Liver (tissue), 9 donors: ENCODE results near the gene GLIPR1L2. TPM values are rescaled to one million over a fixed set of nuclear protein-coding genes. Genes with fewer than 3 reads are reported as not detected.

Experiments
- DNase-seq: peaks from one replicate; pipeline ENCODE4 v3.0.0-alpha.2; 2017; ENCODE audit warnings: low spot score
- H3K27ac ChIP-seq, 2 donors: one replicate each; pipeline ENCODE4 v1.7.0; 2013; ENCODE audit warnings: inconsistent platforms in 2 of 2, low read length in 2 of 2, control low read depth in 1 of 2, low read depth in 1 of 2, mild to moderate bottlenecking in 1 of 2
- H3K27me3 ChIP-seq, 4 donors: one replicate each; pipeline versions ENCODE4 v1.6.1 to v1.7.0; 2013; ENCODE audit warnings: low read length in 3 of 4, inconsistent platforms in 1 of 4, mild to moderate bottlenecking in 1 of 4, moderate library complexity in 1 of 4; ENCODE audit not compliant: control insufficient read depth in 4 of 4, insufficient read depth in 4 of 4
- H3K36me3 ChIP-seq, 4 donors: one replicate each; pipeline versions ENCODE4 v1.6.1 to v1.7.0; 2013; ENCODE audit warnings: low read length in 3 of 4, mild to moderate bottlenecking in 3 of 4, low read depth in 1 of 4, moderate library complexity in 1 of 4; ENCODE audit not compliant: control insufficient read depth in 4 of 4, insufficient read depth in 3 of 4
- H3K4me1 ChIP-seq, 4 donors: one replicate each; pipeline versions ENCODE4 v1.6.1 to v1.7.0; 2013; ENCODE audit warnings: low read length in 3 of 4, mild to moderate bottlenecking in 3 of 4, moderate library complexity in 1 of 4; ENCODE audit not compliant: control insufficient read depth in 4 of 4, insufficient read depth in 4 of 4
- H3K4me3 ChIP-seq, 3 donors: one replicate each; pipeline versions ENCODE4 v1.6.1 to v1.7.0; 2013; ENCODE audit warnings: low read length in 3 of 3, control low read depth in 1 of 3, low read depth in 1 of 3, mild to moderate bottlenecking in 1 of 3
- H3K9ac ChIP-seq, 2 donors: one replicate each; pipeline ENCODE4 v1.7.0; 2013; ENCODE audit warnings: low read length in 2 of 2, mild to moderate bottlenecking in 2 of 2, moderate library complexity in 2 of 2, control low read depth in 1 of 2, low read depth in 1 of 2
- H3K9me3 ChIP-seq, 4 donors: one replicate each; pipeline versions ENCODE4 v1.6.1 to v1.7.0; 2013; ENCODE audit warnings: low read length in 3 of 4; ENCODE audit not compliant: control insufficient read depth in 4 of 4
- EGR1 ChIP-seq, 2 donors: IDR thresholded peaks; 2 replicates each; pipeline ENCODE4 v1.6.1; 2016 to 2018; ENCODE audit warnings: antibody characterized with exemption in 2 of 2, low read depth in 2 of 2
- FOXA1 ChIP-seq: IDR thresholded peaks from 2 replicates; pipeline ENCODE4 v1.6.1; 2016; ENCODE audit warnings: antibody characterized with exemption
- FOXA2 ChIP-seq: IDR thresholded peaks from 2 replicates; pipeline ENCODE4 v1.6.1; 2016; ENCODE audit warnings: antibody characterized with exemption
- GABPA ChIP-seq, 2 donors: IDR thresholded peaks in 1 of 2; conservative IDR thresholded peaks in 1 of 2; 2 replicates each; pipeline ENCODE4 v1.6.1; 2016; ENCODE audit warnings: antibody characterized with exemption in 2 of 2, mild to moderate bottlenecking in 1 of 2, moderate library complexity in 1 of 2
- HNF4A ChIP-seq, 2 donors: conservative IDR thresholded peaks; 2 replicates each; pipeline ENCODE4 v1.6.1; 2016; ENCODE audit warnings: antibody characterized with exemption in 2 of 2, mild to moderate bottlenecking in 2 of 2
- HNF4G ChIP-seq: IDR thresholded peaks from 2 replicates; pipeline ENCODE4 v1.6.1; 2016; ENCODE audit warnings: antibody characterized with exemption
- JUND ChIP-seq, 2 donors: IDR thresholded peaks; 2 replicates each; pipeline ENCODE4 v1.6.1; 2016; ENCODE audit warnings: antibody characterized with exemption in 2 of 2
- NR2F2 ChIP-seq: IDR thresholded peaks from 2 replicates; pipeline ENCODE4 v1.6.1; 2016; ENCODE audit warnings: antibody characterized with exemption
- RAD21 ChIP-seq, 2 donors: IDR thresholded peaks; 2 replicates each; pipeline ENCODE4 v1.6.1; 2016; ENCODE audit warnings: antibody characterized with exemption in 2 of 2, mild to moderate bottlenecking in 2 of 2
- RXRA ChIP-seq, 2 donors: IDR thresholded peaks; 2 replicates each; pipeline ENCODE4 v1.6.1; 2017 to 2018; ENCODE audit warnings: antibody characterized with exemption in 2 of 2, mild to moderate bottlenecking in 1 of 2
- SP1 ChIP-seq: IDR thresholded peaks from 2 replicates; pipeline ENCODE4 v1.6.1; 2018; ENCODE audit warnings: antibody characterized with exemption, mild to moderate bottlenecking
- TAF1 ChIP-seq: conservative IDR thresholded peaks from 2 replicates; pipeline ENCODE4 v1.6.1; 2016; ENCODE audit warnings: antibody characterized with exemption, mild to moderate bottlenecking
- YY1 ChIP-seq: IDR thresholded peaks from 2 replicates; pipeline ENCODE4 v1.6.1; 2016; ENCODE audit warnings: antibody characterized with exemption, mild to moderate bottlenecking
- WGBS: extraction: QIAGEN DNeasy Blood & Tissue Kit; methylation state at CpG from one replicate; pipeline ENCODE4 v1.1.7; 2013; 5-methylcytosine and 5-hydroxymethylcytosine counted together
- polyA plus RNA-seq, 2 donors: library from polyadenylated mRNA; stranded (reverse) in 1 of 2; unstranded in 1 of 2; fragments of 200-250 nt in 1 of 2; fragments of >200 nt in 1 of 2; fragmentation: Nextera tagmentation in 1 of 2; extraction: Ambion mirVana in 1 of 2; gene quantifications; one replicate each; pipeline versions ENCODE4 v1.2.1 to v1.2.3, GENCODE V29; 2013 to 2015
- total RNA-seq, 2 donors: library from RNA; depleted of rRNA; stranded (reverse); fragments of >200 nt; gene quantifications; one replicate each; pipeline ENCODE4 v1.2.3, GENCODE V29; 2014
- TF ChIP-seq, protein P1 (sequence below): IDR thresholded peaks from 2 replicates; pipeline ENCODE4 v1.6.1; 2016; ENCODE audit warnings: antibody characterized with exemption, mild to moderate bottlenecking
- TF ChIP-seq, protein P2 (sequence below): IDR thresholded peaks from 2 replicates; pipeline ENCODE4 v1.6.1; 2016; ENCODE audit warnings: antibody characterized with exemption
- TF ChIP-seq, protein P3 (sequence below): IDR thresholded peaks from 2 replicates; pipeline ENCODE4 v1.6.1; 2016; ENCODE audit warnings: antibody characterized with exemption
- TF ChIP-seq, protein P4 (sequence below): fragments of 150-350 bp; IDR thresholded peaks from 2 replicates; pipeline ENCODE4 v1.5.1; 2017; ENCODE audit warnings: improper control_type of control experiment, low read depth, low read length; ENCODE audit not compliant: missing input control
- TF ChIP-seq, protein P5 (sequence below): IDR thresholded peaks from 2 replicates; pipeline ENCODE4 v1.6.1; 2016; ENCODE audit warnings: antibody characterized with exemption
- donor health status: healthy.
- donor health status: healthy.
- donor health status: healthy.
- donor health status: healthy.
- donor health status: healthy.

The GLIPR1L2 gene
- total and polyA plus RNA-seq, 4 donors, result 0.05 to 0.38 (median 0.26) TPM

DNA sequence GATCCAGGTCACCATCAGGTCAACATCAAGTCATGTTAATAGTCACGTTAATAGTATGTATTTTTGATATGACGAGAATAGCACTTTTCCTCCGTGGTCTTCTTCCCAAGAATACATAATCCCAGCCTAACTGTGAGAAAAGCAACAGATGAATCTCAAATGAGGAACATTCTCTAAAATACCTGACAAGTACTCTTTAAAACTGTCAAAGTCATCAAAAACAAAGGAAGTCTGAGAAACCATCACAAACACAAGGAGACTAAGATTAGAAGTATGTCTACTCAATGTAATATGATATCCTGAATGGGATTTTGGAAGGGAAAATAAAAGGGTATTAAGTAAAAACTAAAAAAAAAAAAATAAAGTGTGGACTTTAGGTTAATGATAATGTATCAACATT, 52.8 kb downstream of the GLIPR1L2 start:
- H3K4me1 ChIP-seq, result no peaks in the 10 kb centered on the region
- DNase-seq, result no peak
- H3K27me3 ChIP-seq, result no peaks in the 10 kb centered on the region
- no peak overlapping the region for H3K9ac ChIP-seq
- H3K27ac ChIP-seq, result no peak overlapping the region
- no peaks in the 10 kb centered on the region for H3K9me3 ChIP-seq
- no peak overlapping the region for H3K4me3 ChIP-seq
- TF ChIP-seq, protein P1, sequence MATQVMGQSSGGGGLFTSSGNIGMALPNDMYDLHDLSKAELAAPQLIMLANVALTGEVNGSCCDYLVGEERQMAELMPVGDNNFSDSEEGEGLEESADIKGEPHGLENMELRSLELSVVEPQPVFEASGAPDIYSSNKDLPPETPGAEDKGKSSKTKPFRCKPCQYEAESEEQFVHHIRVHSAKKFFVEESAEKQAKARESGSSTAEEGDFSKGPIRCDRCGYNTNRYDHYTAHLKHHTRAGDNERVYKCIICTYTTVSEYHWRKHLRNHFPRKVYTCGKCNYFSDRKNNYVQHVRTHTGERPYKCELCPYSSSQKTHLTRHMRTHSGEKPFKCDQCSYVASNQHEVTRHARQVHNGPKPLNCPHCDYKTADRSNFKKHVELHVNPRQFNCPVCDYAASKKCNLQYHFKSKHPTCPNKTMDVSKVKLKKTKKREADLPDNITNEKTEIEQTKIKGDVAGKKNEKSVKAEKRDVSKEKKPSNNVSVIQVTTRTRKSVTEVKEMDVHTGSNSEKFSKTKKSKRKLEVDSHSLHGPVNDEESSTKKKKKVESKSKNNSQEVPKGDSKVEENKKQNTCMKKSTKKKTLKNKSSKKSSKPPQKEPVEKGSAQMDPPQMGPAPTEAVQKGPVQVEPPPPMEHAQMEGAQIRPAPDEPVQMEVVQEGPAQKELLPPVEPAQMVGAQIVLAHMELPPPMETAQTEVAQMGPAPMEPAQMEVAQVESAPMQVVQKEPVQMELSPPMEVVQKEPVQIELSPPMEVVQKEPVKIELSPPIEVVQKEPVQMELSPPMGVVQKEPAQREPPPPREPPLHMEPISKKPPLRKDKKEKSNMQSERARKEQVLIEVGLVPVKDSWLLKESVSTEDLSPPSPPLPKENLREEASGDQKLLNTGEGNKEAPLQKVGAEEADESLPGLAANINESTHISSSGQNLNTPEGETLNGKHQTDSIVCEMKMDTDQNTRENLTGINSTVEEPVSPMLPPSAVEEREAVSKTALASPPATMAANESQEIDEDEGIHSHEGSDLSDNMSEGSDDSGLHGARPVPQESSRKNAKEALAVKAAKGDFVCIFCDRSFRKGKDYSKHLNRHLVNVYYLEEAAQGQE, result no peak
- TF ChIP-seq, protein P2, sequence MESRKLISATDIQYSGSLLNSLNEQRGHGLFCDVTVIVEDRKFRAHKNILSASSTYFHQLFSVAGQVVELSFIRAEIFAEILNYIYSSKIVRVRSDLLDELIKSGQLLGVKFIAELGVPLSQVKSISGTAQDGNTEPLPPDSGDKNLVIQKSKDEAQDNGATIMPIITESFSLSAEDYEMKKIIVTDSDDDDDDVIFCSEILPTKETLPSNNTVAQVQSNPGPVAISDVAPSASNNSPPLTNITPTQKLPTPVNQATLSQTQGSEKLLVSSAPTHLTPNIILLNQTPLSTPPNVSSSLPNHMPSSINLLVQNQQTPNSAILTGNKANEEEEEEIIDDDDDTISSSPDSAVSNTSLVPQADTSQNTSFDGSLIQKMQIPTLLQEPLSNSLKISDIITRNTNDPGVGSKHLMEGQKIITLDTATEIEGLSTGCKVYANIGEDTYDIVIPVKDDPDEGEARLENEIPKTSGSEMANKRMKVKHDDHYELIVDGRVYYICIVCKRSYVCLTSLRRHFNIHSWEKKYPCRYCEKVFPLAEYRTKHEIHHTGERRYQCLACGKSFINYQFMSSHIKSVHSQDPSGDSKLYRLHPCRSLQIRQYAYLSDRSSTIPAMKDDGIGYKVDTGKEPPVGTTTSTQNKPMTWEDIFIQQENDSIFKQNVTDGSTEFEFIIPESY, result no peak
- TF ChIP-seq FOXA2 (no peak), FOXA1 (no peak), JUND (IDR thresholded peaks at IDR 0.05) (no peak), SP1 (no peak), EGR1 (IDR thresholded peaks at IDR 0.05; ENCODE audit: low read depth in 2 of 2) (no peak), YY1 (no peak), HNF4A (conservative IDR thresholded peaks at IDR 0.05) (no peak), RXRA (IDR thresholded peaks at IDR 0.05) (no peak), GABPA (IDR thresholded peaks at IDR 0.05 in 1 of 2, conservative IDR thresholded peaks at IDR 0.05 in 1 of 2) (no peak), HNF4G (no peak), NR2F2 (no peak), RAD21 (IDR thresholded peaks at IDR 0.05) (no peak), TAF1 (no peak)
- TF ChIP-seq, protein P3, sequence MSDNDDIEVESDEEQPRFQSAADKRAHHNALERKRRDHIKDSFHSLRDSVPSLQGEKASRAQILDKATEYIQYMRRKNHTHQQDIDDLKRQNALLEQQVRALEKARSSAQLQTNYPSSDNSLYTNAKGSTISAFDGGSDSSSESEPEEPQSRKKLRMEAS, result no peak
- TF ChIP-seq, protein P4, sequence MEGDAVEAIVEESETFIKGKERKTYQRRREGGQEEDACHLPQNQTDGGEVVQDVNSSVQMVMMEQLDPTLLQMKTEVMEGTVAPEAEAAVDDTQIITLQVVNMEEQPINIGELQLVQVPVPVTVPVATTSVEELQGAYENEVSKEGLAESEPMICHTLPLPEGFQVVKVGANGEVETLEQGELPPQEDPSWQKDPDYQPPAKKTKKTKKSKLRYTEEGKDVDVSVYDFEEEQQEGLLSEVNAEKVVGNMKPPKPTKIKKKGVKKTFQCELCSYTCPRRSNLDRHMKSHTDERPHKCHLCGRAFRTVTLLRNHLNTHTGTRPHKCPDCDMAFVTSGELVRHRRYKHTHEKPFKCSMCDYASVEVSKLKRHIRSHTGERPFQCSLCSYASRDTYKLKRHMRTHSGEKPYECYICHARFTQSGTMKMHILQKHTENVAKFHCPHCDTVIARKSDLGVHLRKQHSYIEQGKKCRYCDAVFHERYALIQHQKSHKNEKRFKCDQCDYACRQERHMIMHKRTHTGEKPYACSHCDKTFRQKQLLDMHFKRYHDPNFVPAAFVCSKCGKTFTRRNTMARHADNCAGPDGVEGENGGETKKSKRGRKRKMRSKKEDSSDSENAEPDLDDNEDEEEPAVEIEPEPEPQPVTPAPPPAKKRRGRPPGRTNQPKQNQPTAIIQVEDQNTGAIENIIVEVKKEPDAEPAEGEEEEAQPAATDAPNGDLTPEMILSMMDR, result no peak
- TF ChIP-seq, protein P5, sequence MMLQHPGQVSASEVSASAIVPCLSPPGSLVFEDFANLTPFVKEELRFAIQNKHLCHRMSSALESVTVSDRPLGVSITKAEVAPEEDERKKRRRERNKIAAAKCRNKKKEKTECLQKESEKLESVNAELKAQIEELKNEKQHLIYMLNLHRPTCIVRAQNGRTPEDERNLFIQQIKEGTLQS, result no peak
- 57% methylated on average over 3 of the region's 3 CpGs for WGBS
- no peaks in the 10 kb centered on the region for H3K36me3 ChIP-seq
